GM11168 (cell line): Measurements from ENCODE around the gene UIMC1.
"Not testable (repeated sequence)": the region's sequence is repeated elsewhere in the genome, so short reads cannot be mapped to it uniquely, and the experiment has no call there.

Source experiments
- in situ Hi-C: fragments of 300-500 bp; cut with MboI; formaldehyde crosslinking; loops from one replicate; pipeline ENCODE4 v1.12.0; 2022; ENCODE audit warnings: low sequenced_read_pairs; ENCODE audit not compliant: unreplicated experiment

UIMC1 gene

DNA sequence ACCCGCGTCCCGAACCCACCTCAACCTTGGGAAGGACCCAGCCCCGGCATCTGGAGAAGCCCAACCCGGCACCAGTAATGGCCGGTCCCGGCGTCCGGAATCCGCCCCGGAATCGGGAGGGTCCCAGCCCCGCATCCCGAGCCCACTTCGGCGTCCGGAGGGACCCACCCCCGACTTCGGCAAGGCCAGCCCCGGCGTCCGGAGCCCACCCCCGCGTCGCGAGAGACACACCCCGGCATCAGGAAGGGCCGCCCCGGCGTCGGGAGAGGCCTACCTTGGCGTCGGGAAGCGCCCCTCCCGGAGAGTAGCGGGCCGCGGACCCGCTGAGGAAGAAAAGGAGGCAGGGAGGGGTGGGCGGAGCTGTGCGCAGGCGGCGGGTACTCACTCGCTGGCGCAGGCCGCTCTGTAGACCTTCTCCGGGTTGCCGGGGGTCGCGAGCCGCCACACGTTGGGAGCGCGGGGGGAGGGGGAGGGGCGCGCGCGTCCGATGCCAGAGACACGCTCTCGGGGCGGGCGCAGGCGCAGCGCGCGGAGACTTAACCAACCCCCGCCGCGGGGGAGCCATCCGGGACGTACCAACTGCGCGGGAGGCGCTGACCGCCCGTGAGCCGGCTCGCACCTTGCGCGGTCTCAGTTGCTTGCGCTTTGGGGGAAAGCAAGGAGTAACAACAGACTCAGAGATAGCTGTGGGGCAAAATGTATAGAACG is at the start of gene UIMC1:
Gene UIMC1, minus strand, starts transcription at position 515 of the 708 bp plus-strand sequence. CDS start 24,164 bp downstream, outside the sequence.
- in situ Hi-C loops = no loop called here

DNA sequence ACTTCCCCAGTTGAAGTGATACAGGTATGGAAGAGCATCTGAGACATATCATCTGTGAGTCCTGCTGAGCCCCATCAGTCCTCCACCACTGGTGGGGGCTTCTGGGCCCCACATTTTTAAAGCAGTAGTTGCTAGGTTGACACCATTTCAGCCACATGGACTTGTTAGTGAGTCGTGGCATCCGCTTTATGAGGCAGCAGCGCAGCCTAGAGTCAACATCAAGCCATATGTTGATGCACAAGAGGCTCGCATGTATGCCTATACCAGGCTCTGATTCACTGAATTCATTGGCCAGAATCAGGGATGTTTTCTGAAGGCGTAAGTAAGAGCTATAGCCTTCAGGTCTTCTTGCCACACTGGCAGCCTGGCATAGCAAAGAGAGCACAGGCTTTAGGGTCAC is 42.7 kb upstream of the UIMC1 start:
- in situ Hi-C loops = no loop called here

DNA sequence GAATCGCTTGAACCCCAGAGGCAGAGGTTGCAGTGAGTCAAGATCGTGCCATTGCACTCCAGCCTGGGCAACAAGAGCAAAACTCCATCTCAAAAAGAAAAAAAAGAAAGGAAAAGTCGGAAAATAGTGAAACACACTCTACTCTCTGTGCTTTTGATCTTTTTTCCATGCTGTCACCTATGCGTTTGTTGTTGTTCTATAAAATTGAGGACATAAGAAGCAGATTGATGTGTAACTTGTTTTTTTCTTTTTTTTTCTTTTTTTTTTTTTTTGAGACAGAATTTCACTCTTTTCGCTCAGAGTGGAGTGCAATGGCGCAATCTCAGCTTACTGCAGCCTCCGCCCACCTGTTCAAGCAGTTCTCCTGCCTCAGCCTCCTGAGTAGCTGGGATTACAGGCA is 42.0 kb upstream of the UIMC1 start:
- in situ Hi-C loops = not testable (repeated sequence)

DNA sequence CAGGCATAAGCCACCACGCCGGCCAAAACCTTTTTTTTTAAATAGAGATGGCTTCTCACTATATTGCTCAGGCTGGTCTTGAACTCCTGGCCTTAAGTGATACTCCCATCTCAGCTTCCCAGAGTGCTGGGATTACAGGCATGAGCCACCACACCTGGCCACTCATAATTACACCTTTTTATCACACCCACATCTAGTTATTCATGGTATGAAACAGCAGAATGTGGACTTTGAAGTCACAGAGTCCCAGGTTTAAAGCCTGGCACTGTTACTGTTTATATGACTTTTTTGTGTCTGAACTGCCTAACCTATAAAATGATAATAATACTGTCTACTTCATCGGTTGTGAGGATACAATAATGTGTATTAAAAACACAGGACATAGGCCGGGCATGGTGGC is 39.1 kb upstream of the UIMC1 start:
- in situ Hi-C loops = no loop called here

DNA sequence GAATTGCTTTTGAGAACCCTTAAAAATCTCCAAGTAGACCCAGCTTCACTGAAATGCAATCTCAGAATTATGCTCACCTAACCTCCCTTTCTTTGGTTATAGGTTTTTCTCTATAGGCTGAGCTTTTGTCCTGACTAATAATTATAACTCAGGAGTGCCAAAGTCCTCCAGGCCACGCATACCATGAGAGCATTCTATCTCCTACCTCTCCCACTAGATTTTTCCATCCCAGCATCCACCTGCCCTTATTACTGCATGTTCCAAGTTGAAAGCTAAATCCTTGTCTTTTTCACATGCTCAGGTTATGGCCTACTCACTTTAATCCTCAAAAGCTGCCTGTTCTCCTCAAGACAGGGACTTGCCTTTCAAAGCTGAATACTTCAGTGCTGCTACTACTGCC is 38.1 kb upstream of the UIMC1 start:
- in situ Hi-C loops = no loop called here

DNA sequence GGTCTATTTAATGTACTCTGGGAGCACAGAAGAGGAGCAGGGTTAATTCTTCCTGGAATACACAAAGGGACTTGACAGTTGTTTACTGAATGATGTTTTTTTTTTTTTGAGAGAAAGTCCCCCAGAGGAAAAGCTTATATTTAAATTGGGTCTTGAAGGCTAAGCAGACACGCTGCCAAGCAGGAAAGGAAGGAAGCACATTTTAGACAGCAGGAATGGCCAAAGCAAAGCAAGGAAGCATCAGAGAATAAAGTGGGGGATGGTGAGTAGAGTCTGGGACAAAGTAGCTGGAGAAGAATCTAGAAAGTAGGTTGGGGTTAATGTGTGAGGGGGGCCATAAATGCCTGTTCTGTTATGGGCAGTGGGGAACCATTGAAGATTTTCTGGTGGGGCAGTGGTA is 37.4 kb upstream of the UIMC1 start:
- in situ Hi-C loops = no loop called here

DNA sequence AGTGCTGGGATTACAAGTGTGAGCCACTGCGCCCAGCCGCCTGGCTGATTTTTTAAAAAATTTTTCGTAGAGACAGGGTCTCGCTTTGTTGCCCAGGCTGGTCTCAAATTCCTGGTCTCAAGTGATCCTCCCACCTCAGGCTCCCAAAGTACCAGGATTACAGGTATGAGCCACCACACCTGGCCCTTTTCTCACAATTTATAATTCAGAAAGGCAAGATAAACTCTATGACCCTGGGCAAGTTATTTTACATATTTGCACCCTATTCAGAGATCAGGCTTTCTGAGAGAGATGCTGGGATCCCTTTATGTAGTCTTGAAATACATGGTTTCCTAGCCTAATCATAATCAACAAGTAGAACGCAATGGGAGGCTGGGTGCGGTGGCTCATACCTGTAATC is 36.5 kb upstream of the UIMC1 start:
- in situ Hi-C loops = no loop called here

DNA sequence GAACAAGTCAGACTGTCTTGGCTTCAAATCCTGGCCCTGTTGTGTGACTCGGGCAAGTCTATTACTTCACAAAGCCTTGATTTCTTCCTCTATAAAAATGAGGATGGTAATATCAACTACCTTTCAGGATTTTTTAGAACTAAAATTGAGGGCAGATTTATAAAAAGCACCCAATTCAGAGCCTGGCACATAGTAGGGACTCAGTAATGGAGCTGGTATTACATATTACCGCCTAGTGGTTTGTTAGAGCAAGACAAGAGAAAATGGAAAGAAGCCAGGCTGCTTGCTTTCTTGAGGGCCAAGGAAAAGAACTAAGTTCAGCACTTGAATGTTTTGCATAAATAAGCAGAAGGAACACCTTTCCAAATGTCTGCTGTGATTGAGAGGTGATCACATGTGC is 35.4 kb upstream of the UIMC1 start:
- in situ Hi-C loops = no loop called here

DNA sequence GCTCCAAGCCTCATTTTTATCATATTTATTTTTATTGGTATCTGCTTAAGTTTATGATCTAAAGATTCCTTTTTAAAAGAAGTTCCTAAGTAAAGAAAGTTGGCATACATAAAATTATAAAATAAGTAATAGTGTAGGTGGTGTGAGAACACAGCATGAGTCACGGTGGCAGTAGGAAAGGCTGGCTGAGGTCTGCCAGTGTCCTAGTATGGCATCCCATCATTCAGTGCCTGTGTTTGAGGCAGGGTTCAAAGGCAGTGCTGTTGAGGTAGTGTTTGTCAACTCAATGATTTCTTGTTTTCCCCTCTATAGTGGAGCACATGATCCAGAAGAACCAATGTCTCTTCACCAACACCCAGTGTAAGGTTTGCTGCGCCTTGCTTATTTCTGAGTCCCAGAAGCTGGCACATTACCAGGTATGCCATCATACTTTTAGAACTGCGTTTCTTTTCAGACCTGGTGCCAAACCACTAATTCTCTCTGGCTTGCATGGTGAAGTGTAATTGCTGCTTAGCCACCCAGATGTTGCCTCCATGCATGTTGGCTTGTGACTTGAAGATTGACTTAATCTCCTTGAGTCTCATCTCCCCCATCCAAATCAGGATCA is 34.3 kb upstream of the UIMC1 start:
- in situ Hi-C loops = no loop called here

DNA sequence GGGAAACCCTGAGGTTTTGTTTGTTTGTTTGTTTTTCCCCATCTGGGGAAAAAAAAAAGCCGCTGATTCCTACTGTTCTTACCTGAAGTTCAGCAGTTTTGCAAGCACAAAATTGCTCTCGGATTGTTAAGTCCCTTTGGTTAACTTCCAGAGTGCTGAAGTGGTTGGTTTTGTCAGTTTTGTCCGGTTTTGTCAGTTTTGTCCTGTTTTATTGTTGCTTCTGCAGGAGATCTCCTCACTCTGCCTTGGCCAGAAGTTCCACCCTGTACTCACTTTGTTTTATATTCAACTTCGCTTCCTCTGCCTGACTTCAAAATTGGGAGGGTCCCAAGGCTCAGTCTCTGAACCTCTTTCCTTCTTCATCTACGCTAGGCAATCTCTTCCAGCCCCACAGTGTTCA is 30.3 kb upstream of the UIMC1 start:
- in situ Hi-C loops = no loop called here

DNA sequence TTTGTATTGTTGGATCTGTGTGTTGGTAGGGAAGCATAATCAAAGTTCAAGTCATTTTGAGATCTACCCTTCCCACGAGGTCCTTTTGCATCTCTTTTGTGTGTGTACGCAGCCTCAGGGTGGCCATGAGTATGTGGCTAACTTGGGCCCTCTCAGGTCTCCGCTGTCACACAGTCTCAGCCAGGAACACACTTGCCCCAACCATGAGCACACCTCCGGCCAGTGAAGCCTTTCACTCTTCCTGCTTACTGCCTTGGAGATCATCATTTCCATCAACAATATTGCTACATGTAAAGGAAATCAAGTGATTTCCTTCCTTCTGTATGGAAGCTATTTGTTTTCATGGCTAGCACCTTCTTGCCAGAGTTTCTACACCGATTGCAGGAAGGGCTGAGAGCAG is 29.9 kb upstream of the UIMC1 start:
- in situ Hi-C loops = no loop called here

DNA sequence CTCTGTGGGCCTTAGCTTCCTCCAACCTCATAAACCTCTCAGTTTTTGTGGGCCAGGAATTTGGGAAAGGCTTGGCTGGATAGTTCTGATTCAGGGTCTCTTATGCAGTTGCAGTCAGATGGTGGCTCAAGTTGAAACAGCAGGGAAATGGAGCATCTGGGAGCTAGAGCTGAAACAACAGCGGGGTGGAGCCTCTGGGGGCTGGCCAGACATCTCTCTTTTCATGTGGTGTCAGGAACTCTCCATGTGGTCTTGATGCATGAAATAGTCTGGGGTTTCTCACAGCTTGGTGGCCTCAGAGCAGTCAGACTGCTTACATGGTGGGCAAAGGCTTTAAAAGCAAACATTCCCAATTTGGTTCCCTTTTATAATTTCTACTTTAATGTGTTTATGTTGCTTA is 29.4 kb upstream of the UIMC1 start:
- in situ Hi-C loops = no loop called here

DNA sequence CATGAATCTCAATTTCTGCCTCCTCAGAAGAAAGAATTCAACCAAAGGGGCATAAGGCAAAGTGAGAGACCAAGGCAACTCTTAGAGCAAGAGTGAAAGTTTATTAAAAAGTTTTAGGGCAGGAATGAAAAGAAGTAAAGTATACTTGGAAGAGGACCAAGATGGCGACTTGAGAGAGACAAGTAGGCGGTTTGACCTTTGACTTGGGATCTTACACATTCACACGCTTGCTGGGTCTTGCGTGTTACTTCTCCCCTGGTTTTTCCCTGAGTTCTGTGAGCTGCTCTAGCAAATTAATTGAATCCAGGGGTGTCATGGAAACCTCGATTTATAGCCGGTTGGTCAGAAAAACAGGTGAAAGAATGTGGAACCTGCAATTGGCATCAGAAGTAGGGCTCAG is 22.9 kb upstream of the UIMC1 start:
- in situ Hi-C loops = no loop called here

DNA sequence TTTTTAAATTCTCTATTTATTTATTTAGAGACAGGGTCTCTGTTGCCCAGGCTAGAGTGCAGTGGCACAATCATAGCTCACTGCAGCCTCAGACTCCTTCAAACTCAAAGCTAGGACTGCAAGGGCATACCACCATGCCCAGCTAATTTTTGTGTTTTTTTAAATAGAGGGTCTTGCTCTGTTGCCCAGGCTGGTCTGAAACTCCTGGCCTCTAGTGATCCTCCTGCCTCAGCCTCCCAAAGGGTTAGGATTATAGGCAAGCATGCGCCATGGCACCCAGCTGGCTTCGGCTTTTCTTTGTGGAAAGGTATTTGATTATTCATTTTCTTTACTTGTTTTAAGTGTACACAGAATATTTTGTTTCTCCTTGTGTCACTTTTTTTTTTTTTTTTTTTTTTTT is 21.1 kb upstream of the UIMC1 start:
- in situ Hi-C loops = no loop called here

DNA sequence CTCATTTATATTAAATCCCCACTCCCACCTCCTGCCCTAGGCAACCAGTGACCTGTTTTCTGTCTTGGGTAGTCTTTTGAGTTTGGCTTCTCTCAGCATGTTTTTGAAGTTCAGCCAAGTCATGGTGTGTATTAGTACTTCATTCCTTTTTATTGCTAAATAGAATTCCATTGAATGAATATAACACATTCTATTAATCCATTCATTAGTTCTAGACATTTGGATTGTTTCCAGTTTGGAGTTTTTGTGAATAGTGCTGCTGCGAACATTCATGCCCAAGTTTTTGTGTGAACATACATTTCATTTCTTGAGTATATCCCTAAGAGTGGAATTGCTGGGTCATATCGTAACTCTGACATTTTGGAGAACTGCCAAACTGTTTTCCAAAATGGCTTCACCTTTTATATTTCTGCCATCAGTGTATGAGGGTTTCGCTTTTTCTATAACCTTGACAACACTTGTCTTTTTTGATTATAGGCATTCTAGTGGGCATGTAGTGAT is 18.6 kb upstream of the UIMC1 start:
- in situ Hi-C loops = no loop called here

DNA sequence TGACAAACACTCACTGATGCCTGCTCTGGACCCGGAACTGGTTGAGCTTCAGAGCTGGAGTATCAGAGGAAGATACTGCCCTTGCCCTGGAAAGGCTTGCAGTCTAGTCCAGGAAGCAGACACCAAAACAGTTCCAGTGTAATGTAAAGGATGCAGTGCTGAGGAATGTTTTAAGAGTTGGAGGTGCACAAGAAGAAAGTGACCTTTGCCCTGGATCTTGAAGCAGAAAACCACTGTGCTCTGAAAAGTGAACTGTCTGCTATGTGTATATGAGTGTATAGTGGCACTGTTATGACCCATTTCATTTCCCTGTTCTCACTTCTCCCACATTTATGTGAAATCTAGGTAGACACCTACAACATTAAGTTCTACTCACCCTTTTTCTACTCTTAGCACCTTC is 18.0 kb upstream of the UIMC1 start:
- in situ Hi-C loops = no loop called here

DNA sequence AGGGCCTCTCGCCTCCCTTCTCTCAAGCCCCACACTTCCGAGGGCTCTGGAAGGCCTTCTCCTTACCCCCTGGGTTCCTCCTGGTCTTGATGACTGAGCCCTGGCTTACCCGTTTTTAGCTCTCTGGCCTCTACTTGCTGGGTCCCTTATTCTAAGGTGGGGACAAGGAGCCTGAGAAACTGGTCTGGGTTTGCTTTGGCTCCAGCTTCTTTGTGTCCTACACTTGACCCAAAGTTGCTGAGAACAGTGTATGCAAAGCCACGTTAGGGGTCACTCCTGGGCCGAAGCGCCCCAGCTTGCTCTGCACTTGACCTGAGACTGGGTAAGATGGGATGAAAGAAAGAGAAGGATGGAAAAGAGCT is 16.7 kb upstream of the UIMC1 start:
- in situ Hi-C loops = no loop called here

DNA sequence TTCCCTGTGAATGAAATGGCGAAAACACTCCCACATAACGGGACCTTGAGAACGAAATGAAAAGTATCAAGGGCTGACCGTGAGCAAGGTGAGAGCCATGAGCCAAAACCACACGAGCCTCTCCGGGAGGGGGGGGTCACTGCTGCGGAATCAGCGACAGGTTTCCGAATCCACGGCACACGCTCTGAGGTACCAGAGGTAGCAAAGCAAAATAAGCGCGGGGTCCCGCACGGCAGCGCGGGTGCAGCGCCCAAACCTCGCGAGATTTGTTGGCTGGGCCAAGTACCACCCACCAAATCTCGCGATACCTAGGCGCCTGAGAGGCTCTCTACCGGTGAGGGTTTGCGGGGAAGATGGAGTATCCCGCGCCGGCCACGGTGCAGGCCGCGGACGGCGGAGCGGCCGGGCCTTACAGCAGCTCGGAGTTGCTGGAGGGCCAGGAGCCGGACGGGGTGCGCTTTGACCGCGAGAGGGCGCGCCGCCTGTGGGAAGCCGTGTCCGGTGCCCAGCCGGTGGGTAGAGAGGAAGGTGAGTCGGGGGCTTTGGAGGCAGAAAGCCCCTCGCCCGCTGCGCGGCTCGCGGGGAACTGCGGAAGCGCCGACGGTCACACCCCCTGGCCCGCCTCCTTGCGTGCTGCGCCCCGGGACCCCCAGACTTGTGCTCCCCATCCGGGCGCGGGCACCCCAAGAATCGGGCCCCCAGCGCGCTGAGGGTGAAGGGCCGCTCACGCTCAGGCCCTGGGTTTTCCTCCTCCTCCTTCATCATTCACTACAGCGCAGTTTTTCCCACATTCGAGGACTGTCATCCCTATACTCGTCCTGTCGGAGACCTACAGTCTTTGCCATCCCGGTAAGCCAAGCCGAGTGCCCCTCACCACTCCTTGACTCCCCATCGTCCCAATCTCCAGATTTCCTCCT is 16.1 kb upstream of the UIMC1 start, which contains the start of gene ZNF346:
Gene ZNF346, plus strand, starts transcription at position 311 of the 917 bp plus-strand sequence. Its CDS starts 43 bp downstream, at position 354.
- in situ Hi-C loops = no loop called here

DNA sequence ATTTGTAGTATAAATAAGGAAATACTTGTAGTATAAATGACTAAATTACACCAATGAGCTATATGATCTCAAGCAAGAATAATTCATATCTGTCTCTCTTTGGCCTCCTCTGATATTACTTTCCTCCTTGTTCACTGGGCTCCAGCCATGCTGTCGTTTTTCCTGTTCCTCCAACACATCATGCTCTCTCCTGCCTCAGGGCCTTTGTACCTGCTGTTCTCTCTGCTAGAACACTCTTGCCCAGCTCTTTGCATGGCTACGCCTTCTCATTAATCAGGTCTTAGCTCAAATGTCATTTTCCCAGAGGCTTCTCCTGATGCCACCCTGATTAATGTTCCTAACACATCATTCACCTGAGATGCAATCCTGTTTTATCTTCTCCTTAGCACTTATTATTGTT is 13.5 kb upstream of the UIMC1 start:
- in situ Hi-C loops = no loop called here

DNA sequence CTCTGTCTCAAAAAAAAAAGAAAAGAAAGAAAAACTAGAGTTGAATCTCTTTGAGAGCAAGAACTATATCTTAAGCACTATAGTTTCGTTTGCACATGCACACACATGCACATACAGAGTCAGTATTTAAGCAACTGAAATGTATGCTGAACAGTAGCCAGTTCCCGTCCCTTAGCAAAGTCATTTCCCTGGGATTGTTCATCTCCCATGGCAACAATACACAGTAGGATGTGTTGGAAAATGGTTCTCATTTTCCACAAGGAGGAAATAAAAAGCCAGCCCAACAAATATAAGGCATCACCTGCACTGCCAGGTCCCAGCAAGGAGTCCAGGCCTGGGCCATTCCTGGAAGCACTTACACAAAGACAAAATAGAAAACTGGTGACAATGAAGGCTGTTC is 11.8 kb upstream of the UIMC1 start:
- in situ Hi-C loops = no loop called here

DNA sequence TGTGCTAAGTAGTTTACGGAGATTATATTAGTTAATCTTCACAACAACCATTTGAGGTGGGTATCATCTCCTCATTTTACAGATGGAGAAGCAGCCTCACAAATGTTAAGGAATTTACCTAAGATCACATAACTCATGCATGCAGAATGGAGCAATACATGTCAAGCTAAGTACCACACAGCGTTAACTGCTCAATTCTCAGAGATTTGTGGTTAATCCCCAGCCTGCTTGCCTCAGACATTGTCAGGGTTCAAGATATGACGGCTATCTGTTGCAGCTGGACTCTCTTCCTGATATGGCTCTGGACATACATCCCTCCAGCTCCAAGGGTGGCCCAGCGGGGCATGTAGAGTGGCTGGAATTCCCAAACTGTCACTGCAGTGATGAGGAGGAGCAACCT is 8.6 kb upstream of the UIMC1 start:
- in situ Hi-C loops = no loop called here
